H1 (cell line): ENCODE results near the gene SYNPR. TPM values are rescaled to one million over a fixed set of nuclear protein-coding genes. Genes with fewer than 3 reads are reported as not detected.

ENCODE experiments used
- BRCA1 ChIP-seq: IDR thresholded peaks from 2 replicates; pipeline ENCODE4 v1.6.1; 2012; ENCODE audit warnings: low read depth, low read length, improper control_type of control experiment
- EZH2 ChIP-seq: fragments of 200-600 bp; sonication (generic); IDR thresholded peaks from 2 replicates; pipeline ENCODE4 v1.7.1; 2012; ENCODE audit warnings: low read depth, mild to moderate bottlenecking, moderate library complexity, low read length, inconsistent platforms; ENCODE audit not compliant: severe bottlenecking
- KDM1A ChIP-seq: fragments of 200-600, 300-600 bp; sonication (generic); IDR thresholded peaks from 2 replicates; pipeline ENCODE4 v1.7.1; 2016; ENCODE audit warnings: mild to moderate bottlenecking, low read length, borderline replicate concordance
- SRF ChIP-seq: IDR thresholded peaks from 2 replicates; pipeline ENCODE4 v1.6.1; 2011; ENCODE audit warnings: mild to moderate bottlenecking, low read depth, low read length, moderate library complexity
- TAF7 ChIP-seq: optimal IDR thresholded peaks from 2 replicates; pipeline ENCODE3; 2011; ENCODE audit warnings: low read depth, mild to moderate bottlenecking, inconsistent platforms, low read length, moderate library complexity, borderline replicate concordance
- polyA plus RNA-seq, 7 experiments: library from polyadenylated mRNA; depleted of rRNA in 3 of 7; stranded (reverse) in 5 of 7; unstranded in 2 of 7; fragments of >200 nt in 5 of 7; fragments of 200-250 nt in 2 of 7; gene quantifications; 1 replicate in 5 of 7; 2 replicates in 1 of 7; 4 replicates in 1 of 7; pipeline versions ENCODE4 v1.2.1 to v1.2.3, GENCODE V29; 2011 to 2013; ENCODE audit warnings: missing spikeins in 2 of 7, mixed read lengths in 2 of 7
- total RNA-seq: library from RNA; stranded (reverse); fragmentation: NEBNext Ultra II Directional; extraction: Animal tissue kit (Norgen Biotek cat#: 25700); gene quantifications from 2 replicates; pipeline ENCODE4 v1.2.1, GENCODE V29; 2021
- TF ChIP-seq, protein P1 (sequence below): IDR thresholded peaks from 2 replicates; pipeline ENCODE4 v1.6.1; 2011; ENCODE audit warnings: low read depth, mild to moderate bottlenecking, low read length; ENCODE audit not compliant: insufficient read depth

Gene SYNPR
- total and polyA plus RNA-seq, 2 of the 8 experiments (the other 6 are each of a cell fraction or from before 2014, with no cell fraction given) = 0.39 to 0.99 TPM

DNA sequence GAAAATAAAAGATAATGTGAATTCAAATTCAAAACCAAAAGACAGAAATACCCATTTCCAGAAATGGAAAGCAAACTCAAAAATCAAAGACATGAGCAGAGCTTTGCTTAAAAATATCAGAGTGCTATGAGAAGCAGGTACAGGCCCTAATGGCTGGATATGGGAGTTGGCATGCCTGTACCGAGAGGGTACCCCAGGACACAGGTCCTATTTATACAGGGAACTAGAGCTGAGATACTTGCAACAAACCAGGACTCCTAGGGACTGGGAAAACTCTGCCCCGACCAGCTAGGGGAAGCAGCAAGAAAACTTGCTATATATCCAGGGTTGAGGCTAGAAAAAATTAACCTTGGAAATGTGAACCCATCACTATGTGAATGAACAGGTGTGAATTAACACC, 36.0 kb upstream of the SYNPR start (continued):
- no peak for TF ChIP-seq SRF
- no peak for TF ChIP-seq KDM1A
- TF ChIP-seq, protein P1, sequence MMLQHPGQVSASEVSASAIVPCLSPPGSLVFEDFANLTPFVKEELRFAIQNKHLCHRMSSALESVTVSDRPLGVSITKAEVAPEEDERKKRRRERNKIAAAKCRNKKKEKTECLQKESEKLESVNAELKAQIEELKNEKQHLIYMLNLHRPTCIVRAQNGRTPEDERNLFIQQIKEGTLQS = no peak
- no peak for TF ChIP-seq BRCA1
- TF ChIP-seq TAF7 = no peak
- no peak for TF ChIP-seq EZH2
